ENCODE results near the gene TMEM45B. TPM values are rescaled to one million over a fixed set of nuclear protein-coding genes. Genes with fewer than 3 reads are reported as not detected.
A peak's percentile ranks its signal among the peaks of the same experiment; 100 is the strongest.

TMEM45B gene
- total RNA-seq, 1 donor: not detected

DNA sequence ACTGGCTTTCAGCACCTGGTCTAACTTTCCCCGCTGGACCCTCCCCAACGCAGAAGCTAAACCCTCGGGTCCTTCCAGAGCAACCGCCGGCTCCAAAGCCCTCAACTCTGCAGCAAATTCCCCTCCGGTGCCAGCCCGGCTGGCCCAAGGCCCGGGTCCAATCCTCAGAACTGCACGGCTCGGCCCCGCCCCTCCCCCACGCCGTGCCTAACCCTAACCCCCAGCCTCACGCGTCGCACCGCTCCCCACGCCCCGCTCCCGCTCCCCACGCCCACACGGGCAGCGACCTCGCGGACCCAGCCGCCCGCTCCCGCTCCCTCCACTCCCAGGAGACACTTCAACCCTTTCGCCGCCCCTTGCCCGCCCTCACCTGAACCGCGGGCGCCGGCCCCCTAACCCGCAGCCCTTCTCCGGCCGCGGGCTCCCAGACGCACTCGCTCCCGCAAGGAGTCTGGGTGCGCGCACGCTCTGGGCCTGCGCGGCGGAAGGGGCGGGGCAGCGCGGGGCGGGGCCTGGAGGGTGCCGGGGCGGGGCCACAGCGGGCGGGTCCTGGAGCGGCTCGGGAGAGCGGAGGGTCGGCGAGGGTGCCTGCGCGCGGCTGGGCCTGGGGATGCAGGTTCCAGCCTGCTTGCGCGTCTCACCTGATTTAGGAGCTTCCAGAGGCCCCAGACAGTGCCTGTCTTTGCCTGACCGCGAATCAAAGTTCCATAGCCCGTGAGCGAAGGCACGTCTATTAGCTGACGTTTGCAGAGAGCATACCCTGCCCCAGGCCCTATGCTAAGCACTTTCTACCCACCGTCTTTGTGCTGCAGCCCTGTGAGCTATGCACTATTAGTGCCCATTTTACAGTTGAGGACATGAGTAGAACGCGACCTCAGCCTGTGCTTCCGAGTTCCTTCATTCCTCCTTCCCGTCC is 79.7 kb downstream of the TMEM45B start, which contains the start of gene NFRKB:
NFRKB (minus strand) TSS at position 453 of the 916 bp plus-strand sequence. CDS start 2,729 bp downstream, outside the sequence.
- no peaks in the 10 kb centered on the region for H3K27me3 ChIP-seq (ENCODE audit: insufficient read depth, low read length)
- peak; percentile 98 for DNase-seq (ENCODE audit: insufficient read length, low spot score, missing footprints)
- peaks cover 18% of the 10 kb centered on the region for H3K79me2 ChIP-seq (ENCODE audit: insufficient read depth, low read length)
- peak within 1 kb of the TSS; percentile 3 for H3K27ac ChIP-seq (ENCODE audit: low read depth, low read length)
- peak within 1 kb of the TSS; percentile 89 for H3K4me3 ChIP-seq (ENCODE audit: insufficient read depth, low read length)
- H3K4me1 ChIP-seq (ENCODE audit: insufficient read depth, low read length): peaks cover 13% of the 10 kb centered on the region
- peaks cover 5% of the 10 kb centered on the region for H4K20me1 ChIP-seq (ENCODE audit: insufficient read depth, low read length)
- TF ChIP-seq, protein P1, sequence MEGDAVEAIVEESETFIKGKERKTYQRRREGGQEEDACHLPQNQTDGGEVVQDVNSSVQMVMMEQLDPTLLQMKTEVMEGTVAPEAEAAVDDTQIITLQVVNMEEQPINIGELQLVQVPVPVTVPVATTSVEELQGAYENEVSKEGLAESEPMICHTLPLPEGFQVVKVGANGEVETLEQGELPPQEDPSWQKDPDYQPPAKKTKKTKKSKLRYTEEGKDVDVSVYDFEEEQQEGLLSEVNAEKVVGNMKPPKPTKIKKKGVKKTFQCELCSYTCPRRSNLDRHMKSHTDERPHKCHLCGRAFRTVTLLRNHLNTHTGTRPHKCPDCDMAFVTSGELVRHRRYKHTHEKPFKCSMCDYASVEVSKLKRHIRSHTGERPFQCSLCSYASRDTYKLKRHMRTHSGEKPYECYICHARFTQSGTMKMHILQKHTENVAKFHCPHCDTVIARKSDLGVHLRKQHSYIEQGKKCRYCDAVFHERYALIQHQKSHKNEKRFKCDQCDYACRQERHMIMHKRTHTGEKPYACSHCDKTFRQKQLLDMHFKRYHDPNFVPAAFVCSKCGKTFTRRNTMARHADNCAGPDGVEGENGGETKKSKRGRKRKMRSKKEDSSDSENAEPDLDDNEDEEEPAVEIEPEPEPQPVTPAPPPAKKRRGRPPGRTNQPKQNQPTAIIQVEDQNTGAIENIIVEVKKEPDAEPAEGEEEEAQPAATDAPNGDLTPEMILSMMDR (IDR thresholded peaks at IDR 0.05; ENCODE audit: extremely low read depth, low read depth, low read length): no peak
- H3K36me3 ChIP-seq (ENCODE audit: insufficient read depth, low read length): peaks cover 14% of the 10 kb centered on the region
- peak within 1 kb of the TSS; percentile 99 for H2AFZ ChIP-seq (ENCODE audit: low read length)
- H3K4me2 ChIP-seq (ENCODE audit: insufficient read depth, low read length): peak within 1 kb of the TSS; percentile 99
- H3K9me3 ChIP-seq (ENCODE audit: low read depth, low read length): no peaks in the 10 kb centered on the region

DNA sequence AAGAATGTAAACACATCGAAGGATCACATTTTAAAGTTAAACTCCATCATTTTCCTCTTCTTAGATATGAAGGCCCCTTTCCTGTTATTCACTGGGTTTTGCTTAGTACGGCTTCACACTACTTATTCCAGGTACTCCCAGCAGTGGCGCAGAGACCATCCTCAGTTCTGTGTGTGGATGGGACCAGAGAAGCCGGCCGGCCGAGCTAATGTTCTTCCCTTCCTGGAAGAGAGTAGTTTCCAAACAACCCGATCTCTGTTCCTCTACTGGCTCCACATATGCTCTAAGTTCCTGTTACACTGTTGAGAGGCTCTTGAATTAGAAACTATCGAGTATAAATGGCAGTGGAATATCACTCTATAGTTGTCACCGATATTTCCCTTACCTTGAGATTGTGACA is 80.4 kb downstream of the TMEM45B start:
- H3K36me3 ChIP-seq (ENCODE audit: insufficient read depth, low read length): peaks cover 14% of the 10 kb centered on the region
- peaks cover 18% of the 10 kb centered on the region for H3K79me2 ChIP-seq (ENCODE audit: insufficient read depth, low read length)
- H3K4me2 ChIP-seq (ENCODE audit: insufficient read depth, low read length): peak overlapping the region; percentile 99
- peaks cover 5% of the 10 kb centered on the region for H4K20me1 ChIP-seq (ENCODE audit: insufficient read depth, low read length)
- peak overlapping the region; percentile 89 for H3K4me3 ChIP-seq (ENCODE audit: insufficient read depth, low read length)
- H3K27ac ChIP-seq (ENCODE audit: low read depth, low read length): no peak overlapping the region
- DNase-seq (ENCODE audit: insufficient read length, low spot score, missing footprints): peak; percentile 73
- peak overlapping the region; percentile 99 for H2AFZ ChIP-seq (ENCODE audit: low read length)
- no peaks in the 10 kb centered on the region for H3K27me3 ChIP-seq (ENCODE audit: insufficient read depth, low read length)
- H3K9me3 ChIP-seq (ENCODE audit: low read depth, low read length): no peaks in the 10 kb centered on the region
- TF ChIP-seq, protein P1 (IDR thresholded peaks at IDR 0.05; ENCODE audit: extremely low read depth, low read depth, low read length): no peak
- H3K4me1 ChIP-seq (ENCODE audit: insufficient read depth, low read length): peaks cover 13% of the 10 kb centered on the region

DNA sequence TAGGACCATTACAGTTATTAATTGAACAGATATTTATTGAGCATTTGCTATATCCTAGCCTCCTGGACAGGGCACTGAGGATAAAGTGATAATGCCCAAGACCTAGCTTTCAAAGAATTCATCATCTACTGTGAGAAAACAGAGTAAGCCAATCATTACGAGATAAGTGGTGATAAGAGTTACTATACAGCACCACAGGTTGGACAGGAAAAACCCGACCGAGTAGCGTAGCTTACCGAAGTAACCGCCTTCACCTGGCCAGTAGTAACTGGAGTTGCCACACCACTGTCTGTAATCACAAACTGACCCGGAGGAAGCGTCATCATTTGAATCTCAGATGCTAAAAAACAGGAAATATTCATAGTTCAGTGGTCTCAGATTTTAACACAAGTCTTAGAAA is 89.8 kb downstream of the TMEM45B start:
- peak; percentile 81 for DNase-seq (ENCODE audit: insufficient read length, low spot score, missing footprints)
- H4K20me1 ChIP-seq (ENCODE audit: insufficient read depth, low read length): no peaks in the 10 kb centered on the region
- H3K36me3 ChIP-seq (ENCODE audit: insufficient read depth, low read length): peaks cover 22% of the 10 kb centered on the region
- H3K79me2 ChIP-seq (ENCODE audit: insufficient read depth, low read length): no peaks in the 10 kb centered on the region
- H3K4me1 ChIP-seq (ENCODE audit: insufficient read depth, low read length): no peaks in the 10 kb centered on the region
- no peak overlapping the region for H2AFZ ChIP-seq (ENCODE audit: low read length)
- no peaks in the 10 kb centered on the region for H3K27me3 ChIP-seq (ENCODE audit: insufficient read depth, low read length)
- H3K4me2 ChIP-seq (ENCODE audit: insufficient read depth, low read length): no peak overlapping the region
- H3K4me3 ChIP-seq (ENCODE audit: insufficient read depth, low read length): no peak overlapping the region
- no peaks in the 10 kb centered on the region for H3K9me3 ChIP-seq (ENCODE audit: low read depth, low read length)
- TF ChIP-seq, protein P1 (IDR thresholded peaks at IDR 0.05; ENCODE audit: extremely low read depth, low read depth, low read length): no peak
- no peak overlapping the region for H3K27ac ChIP-seq (ENCODE audit: low read depth, low read length)

Small RNAs within 50 kb of the gene (small RNA-seq; reads per million reads assigned to genes)
- gene AP003327.1: not detected

Other genes with a start within 250 kb of the TMEM45B start
- 15.2 and 18.9 TPM in 2 replicates for gene NFRKB, start 79.7 kb downstream of the TMEM45B start, total RNA-seq
- 8.0 and 8.8 TPM in 2 replicates for gene PRDM10, start 187.0 kb downstream of the TMEM45B start, total RNA-seq

Measured in osteoblast (primary cell).